ENCODE results near the gene LRIG2.
"Not testable (repeated sequence)": the region's sequence is repeated elsewhere in the genome, so short reads cannot be mapped to it uniquely, and the experiment has no call there.

Gene LRIG2

GRCh38 chr1:113063456-113063855 is 9.5 kb upstream of the LRIG2 start:
- not testable (repeated sequence) for DNase-seq (ENCODE audit: low spot score)

- no peak for DNase-seq (ENCODE audit: low spot score)
Observed at GRCh38 chr1:113072141-113072756, 749 bp upstream of the LRIG2 start.

- no peak for DNase-seq (ENCODE audit: low spot score)
Observed at GRCh38 chr1:113073479-113073950, 517 bp downstream of the LRIG2 start.

- peak; percentile 51 for DNase-seq (ENCODE audit: low spot score)
Observed at GRCh38 chr1:113074237-113074636, 1.2 kb downstream of the LRIG2 start.

GRCh38 chr1:113077978-113078377 is 5.0 kb downstream of the LRIG2 start:
- not testable (repeated sequence) for DNase-seq (ENCODE audit: low spot score)

- DNase-seq (ENCODE audit: low spot score) = no peak
Observed at GRCh38 chr1:113086541-113086940, 13.5 kb downstream of the LRIG2 start.

- no peak for DNase-seq (ENCODE audit: low spot score)
Observed at GRCh38 chr1:113088972-113089371, 16.0 kb downstream of the LRIG2 start.

- no peak for DNase-seq (ENCODE audit: low spot score)
Observed at GRCh38 chr1:113090051-113090450, 17.1 kb downstream of the LRIG2 start.

GRCh38 chr1:113091988-113092594 is 19.1 kb downstream of the LRIG2 start:
- no peak for DNase-seq (ENCODE audit: low spot score)

- DNase-seq (ENCODE audit: low spot score) = no peak
Observed at GRCh38 chr1:113094506-113094905, 21.5 kb downstream of the LRIG2 start.

GRCh38 chr1:113095790-113096455 is 22.9 kb downstream of the LRIG2 start:
- no peak for DNase-seq (ENCODE audit: low spot score)

- no peak for DNase-seq (ENCODE audit: low spot score)
Observed at GRCh38 chr1:113096493-113096892, 23.5 kb downstream of the LRIG2 start.

- DNase-seq (ENCODE audit: low spot score) = no peak
Observed at GRCh38 chr1:113101588-113101987, 28.6 kb downstream of the LRIG2 start.

- DNase-seq (ENCODE audit: low spot score) = no peak
Observed at GRCh38 chr1:113103048-113103447, 30.1 kb downstream of the LRIG2 start.

GRCh38 chr1:113103977-113104376 is 31.0 kb downstream of the LRIG2 start:
- no peak for DNase-seq (ENCODE audit: low spot score)

GRCh38 chr1:113106910-113107309 is 33.9 kb downstream of the LRIG2 start:
- no peak for DNase-seq (ENCODE audit: low spot score)

GRCh38 chr1:113109908-113110554 is 37.0 kb downstream of the LRIG2 start:
- DNase-seq (ENCODE audit: low spot score) = no peak

- no peak for DNase-seq (ENCODE audit: low spot score)
Observed at GRCh38 chr1:113118266-113118665, 45.3 kb downstream of the LRIG2 start.

- no peak for DNase-seq (ENCODE audit: low spot score)
Observed at GRCh38 chr1:113123737-113124136, 50.7 kb downstream of the LRIG2 start.

- no peak for DNase-seq (ENCODE audit: low spot score)
Observed at GRCh38 chr1:113124366-113124765, 51.4 kb downstream of the LRIG2 start.

GRCh38 chr1:113125517-113125916 is 52.5 kb downstream of the LRIG2 start:
- DNase-seq (ENCODE audit: low spot score) = no peak

GRCh38 chr1:113126207-113126606 is 53.2 kb downstream of the LRIG2 start:
- no peak for DNase-seq (ENCODE audit: low spot score)

GRCh38 chr1:113128116-113128515 is 55.1 kb downstream of the LRIG2 start:
- DNase-seq (ENCODE audit: low spot score) = no peak

All from germinal center (tissue), 1 donor.